GM12874 (cell line): ENCODE data around the gene C12orf56.

ENCODE experiments used
- TF ChIP-seq, protein P1 (sequence below): IDR thresholded peaks from 2 replicates; pipeline ENCODE4 v1.5.1; 2011; ENCODE audit warnings: low read depth, mild to moderate bottlenecking, control low read depth, low read length, moderate library complexity; ENCODE audit not compliant: insufficient read depth

C12orf56 gene

GRCh38 chr12:64335886-64336466, 54.6 kb downstream of the C12orf56 start:
- TF ChIP-seq, protein P1, sequence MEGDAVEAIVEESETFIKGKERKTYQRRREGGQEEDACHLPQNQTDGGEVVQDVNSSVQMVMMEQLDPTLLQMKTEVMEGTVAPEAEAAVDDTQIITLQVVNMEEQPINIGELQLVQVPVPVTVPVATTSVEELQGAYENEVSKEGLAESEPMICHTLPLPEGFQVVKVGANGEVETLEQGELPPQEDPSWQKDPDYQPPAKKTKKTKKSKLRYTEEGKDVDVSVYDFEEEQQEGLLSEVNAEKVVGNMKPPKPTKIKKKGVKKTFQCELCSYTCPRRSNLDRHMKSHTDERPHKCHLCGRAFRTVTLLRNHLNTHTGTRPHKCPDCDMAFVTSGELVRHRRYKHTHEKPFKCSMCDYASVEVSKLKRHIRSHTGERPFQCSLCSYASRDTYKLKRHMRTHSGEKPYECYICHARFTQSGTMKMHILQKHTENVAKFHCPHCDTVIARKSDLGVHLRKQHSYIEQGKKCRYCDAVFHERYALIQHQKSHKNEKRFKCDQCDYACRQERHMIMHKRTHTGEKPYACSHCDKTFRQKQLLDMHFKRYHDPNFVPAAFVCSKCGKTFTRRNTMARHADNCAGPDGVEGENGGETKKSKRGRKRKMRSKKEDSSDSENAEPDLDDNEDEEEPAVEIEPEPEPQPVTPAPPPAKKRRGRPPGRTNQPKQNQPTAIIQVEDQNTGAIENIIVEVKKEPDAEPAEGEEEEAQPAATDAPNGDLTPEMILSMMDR, result no peak

- TF ChIP-seq, protein P1, result no peak
These were observed 57.6 kb downstream of the C12orf56 start for GRCh38 chr12:64332938-64333337.

DNA sequence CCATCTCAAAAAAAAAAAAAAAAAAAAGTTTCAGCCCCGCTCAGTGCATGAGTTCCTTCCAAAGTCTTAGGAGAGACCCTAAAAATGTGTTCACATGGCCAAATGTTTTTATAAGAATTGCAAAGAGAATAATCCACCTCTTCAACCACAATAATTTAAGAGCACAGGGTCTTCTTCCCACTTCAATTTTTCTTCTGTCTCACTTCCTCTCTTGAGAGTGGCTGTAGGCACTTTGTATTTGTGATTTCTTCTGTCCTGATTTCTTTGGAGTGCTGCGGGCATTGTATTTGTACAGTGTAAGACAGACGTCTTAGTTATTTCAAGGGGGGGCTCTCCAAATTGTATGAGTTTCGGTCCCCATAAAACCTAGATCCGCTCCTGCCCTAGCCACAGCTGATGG, 58.3 kb downstream of the C12orf56 start:
- TF ChIP-seq, protein P1, result no peak

DNA sequence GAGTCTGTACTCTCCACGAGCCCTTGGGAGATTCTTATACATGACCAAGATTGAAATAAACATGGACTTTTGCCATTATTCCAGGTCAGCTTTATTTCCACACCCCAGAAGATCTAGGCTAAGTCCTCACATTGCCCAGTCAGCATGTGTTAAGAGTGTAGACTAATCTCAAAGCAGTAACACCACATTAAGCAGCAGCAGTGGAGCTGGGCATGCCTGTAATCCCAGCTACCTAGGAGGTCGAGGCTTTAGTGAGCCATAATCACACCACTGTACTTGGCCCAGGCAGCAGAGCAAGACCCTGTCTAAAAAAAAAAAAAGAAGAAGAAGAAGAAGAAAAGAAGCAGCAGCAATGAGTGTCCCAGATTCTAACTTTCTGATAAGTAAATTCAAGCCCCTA, 65.5 kb downstream of the C12orf56 start:
- TF ChIP-seq, protein P1, result no peak

GRCh38 chr12:64323476-64324225, 66.9 kb downstream of the C12orf56 start:
- TF ChIP-seq, protein P1, result no peak

- TF ChIP-seq, protein P1, result no peak
These were observed 67.6 kb downstream of the C12orf56 start for GRCh38 chr12:64323006-64323405.

GRCh38 chr12:64320611-64321010, 69.9 kb downstream of the C12orf56 start:
- TF ChIP-seq, protein P1, result no peak
